GM21786 (cell line): ENCODE measurements around the gene RAD51B.

Source experiments
- ATAC-seq: cut with Tn5 transposase; IDR thresholded peaks from one replicate; pipeline ENCODE4 v1.9.1; 2021; ENCODE audit not compliant: unreplicated experiment

RAD51B gene

DNA sequence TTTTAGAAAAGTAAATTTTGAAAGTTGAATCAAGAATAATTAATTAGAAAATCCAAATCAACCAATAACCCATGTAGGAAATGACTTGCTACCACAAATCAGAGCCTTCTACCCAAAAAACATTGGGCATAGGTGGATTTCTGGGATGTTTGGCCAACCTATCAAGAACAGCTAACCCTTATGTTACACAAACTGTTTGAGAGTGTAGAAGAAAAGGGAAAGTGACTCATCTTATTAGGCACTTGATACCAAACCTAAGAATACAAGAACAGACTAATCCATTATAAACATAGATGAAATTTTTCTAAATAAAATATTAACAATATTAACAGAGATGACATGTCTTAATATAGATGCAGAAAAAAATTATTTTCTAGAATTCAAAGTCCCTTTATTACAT, 712.9 kb downstream of the RAD51B start:
- ATAC-seq: no peak

DNA sequence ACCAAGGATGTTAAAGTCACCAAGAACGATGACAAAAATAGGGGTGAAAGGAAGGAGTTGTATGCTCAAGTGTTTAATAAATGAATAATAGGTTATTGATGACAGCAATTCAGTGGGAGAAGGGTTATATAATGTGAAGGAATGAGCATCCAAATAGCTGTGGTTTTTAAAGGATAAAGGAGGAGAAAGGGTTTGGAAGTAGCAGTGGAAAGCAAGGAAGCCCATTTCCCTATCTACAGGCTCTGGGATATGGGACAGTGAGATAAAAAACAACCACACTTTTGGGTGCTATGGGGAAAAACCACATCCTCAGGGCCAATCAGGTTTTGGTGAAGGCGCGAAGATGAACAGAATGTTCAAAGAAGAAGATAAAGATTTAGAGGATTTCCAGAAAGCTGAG, 714.7 kb downstream of the RAD51B start:
- no peak for ATAC-seq

DNA sequence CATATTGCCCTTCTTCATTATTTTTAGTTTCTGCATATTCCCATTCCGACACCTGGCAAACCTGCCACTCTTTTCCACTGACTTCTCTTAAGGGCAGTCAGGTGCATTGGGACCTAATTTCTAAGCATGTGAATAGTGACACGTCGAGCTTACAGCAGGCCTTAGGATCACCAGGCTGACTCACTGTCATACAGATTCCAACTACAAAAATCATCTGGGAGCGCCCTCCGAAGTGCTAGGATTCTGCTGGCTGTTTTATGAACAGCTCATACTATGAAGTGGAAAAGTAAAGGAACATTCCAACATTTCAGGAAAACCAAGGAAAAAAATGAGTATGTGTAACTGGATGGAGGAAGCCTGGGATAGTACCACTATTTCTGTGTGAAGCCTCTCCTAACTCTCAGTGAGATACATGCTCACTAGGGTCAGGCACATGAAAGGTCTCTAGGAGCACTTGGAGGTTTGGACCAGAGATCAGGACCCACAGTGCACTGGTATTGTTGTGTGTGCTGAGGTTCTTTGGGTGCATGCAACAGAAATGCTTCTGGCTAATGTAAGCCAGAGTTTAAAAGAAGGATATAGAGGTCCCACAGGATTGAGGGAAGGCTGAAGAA, 715.9 kb downstream of the RAD51B start:
- no peak for ATAC-seq

DNA sequence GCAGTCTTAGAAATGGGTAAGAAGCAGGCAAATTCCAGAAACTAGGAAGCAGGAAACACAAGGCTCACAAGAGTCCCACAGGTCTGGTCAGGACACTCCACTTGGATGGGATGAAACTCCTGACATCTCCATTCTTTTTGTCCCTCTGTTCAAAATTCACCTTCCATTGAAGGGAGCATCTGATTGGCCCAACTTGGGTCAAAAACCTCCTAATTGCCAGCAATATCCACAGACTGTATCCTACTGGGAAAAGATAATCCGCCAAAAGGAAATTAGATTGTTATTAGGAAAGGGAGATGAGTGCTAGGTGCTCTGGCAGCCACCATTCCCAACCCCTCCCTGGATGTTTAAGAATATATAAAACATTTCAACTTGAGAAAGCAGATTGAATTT, 716.4 kb downstream of the RAD51B start:
- ATAC-seq: no peak

DNA sequence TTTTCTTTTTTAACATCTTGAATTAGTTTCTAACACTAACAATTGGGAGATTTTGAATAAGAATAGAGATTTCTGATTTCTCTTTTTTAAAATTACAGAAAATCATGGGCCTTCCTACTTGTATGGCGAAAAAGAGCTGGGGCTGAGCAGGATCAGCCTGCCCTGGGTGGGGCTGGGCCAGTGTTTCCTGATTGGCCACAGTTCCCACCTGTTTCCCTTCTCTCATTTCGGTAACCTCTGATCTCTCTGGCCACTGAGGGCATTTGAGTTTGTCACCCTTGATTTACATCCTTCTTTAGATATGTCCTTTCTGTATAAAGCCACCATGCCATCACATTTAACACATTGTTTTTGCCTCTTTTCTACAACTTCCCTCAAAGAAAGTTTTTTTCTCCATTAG, 719.1 kb downstream of the RAD51B start:
- ATAC-seq: no peak

DNA sequence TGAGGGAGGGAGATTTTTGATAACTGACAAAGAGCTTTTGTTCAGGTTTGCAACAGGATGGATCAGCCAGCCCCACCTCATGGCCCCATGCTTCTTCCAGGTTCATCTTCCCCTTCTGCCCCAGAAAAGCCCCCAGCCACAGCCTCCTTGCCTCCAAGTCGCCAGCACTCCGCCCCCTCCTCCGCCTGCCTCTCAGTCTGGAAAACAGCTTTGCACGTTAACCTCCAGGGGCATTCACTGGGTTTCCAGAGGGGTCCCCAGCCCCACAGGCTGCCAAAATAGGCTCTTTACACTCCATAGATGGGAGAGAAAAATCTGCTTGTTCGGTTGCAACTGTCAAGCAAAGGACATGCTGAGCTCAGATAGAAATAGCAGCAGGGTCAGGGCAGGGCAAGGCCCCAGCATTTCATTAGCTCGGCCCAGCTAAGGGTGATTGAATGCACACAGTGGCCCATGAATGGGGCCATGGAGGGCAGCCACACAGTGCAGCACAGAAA, 719.7 kb downstream of the RAD51B start:
- no peak for ATAC-seq

DNA sequence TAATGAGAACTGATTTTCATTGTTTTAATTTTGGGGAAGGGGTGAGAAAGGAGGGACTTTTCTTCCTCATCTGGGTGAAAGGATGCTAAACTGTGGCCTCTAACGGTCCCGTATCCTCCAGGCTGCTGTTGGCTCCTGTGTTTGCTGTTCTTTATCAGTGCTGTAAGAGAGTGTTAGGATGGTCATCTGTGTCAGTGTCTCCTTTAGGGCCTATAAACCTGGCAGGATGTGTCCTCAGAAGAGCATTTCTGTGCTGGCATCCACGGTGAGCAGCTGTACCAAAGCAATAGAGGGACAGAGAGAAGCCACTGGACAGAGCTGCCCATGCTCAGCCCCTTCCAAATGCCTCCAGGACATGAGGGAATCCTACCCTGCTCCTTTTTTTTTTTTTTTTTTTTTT, 720.2 kb downstream of the RAD51B start:
- ATAC-seq: no peak

DNA sequence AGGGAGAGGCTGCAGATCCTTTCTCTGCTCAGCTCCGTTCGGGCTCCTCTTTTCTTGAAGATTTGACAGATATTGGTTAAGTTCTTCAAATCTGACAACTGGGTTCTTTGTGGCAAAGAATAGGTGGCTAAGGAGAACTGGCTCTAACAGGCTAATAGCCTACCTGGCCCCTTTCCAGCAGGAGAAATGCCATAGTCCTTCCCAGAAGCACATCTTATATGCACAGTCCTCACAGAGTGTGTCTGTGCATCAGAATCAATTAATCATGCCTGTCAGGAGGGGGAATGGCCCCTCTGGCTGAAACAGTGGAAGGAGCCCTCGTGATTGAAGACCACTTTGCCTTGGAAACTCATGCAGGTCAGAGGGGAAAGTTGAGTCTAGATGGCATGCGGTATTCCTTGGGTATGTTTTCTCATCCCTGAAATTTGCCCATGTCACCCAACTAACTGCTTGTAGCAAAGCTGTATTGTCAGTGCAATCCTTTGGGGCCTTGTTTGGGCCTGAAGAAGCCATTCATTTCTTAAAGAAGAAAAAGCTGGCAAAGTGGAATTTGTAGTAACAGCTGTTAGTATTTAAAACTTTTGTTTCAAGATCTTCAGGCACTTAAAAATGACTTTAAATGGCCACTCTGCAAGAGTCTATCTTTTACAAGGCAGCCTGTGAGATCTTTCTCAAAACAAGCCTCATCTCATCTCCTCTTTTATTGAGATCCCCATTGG, 721.8 kb downstream of the RAD51B start:
- ATAC-seq: no peak

DNA sequence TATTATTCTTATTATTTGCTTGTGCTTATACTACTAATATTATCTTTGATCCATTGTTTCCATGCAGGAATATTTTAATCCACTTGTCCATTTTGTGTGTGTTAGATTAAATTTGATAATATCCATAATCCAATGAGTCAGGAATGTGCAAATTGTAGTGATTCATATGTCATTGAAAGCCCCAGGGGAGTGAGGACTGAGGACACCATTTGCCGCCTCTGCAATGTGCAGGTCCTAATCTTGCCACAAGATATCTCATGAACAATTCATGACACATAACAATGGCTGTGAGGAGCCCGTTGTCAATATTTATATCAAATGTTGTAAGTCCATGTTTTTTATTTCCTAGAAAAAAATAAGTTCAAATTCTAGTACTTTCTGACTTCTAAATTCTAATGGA, 722.8 kb downstream of the RAD51B start:
- ATAC-seq: no peak

DNA sequence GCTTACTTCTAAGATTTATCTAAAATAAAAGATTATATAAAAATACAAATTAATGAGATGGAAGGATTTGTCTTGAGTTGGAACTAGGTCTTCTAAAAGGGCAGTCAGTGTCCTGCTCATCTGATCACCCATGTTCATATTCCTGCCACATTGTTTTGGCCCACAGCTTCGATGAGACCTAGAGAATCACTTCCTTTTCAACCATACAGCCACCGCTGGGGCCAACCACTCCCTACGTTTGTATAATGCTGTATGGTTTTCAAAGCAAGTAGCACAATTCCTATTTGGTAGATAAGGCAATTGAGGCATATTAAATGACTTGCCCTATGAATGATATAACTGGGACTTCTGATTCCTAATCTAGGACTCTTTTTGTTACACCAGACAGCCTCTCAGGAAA, 723.9 kb downstream of the RAD51B start:
- ATAC-seq: no peak

DNA sequence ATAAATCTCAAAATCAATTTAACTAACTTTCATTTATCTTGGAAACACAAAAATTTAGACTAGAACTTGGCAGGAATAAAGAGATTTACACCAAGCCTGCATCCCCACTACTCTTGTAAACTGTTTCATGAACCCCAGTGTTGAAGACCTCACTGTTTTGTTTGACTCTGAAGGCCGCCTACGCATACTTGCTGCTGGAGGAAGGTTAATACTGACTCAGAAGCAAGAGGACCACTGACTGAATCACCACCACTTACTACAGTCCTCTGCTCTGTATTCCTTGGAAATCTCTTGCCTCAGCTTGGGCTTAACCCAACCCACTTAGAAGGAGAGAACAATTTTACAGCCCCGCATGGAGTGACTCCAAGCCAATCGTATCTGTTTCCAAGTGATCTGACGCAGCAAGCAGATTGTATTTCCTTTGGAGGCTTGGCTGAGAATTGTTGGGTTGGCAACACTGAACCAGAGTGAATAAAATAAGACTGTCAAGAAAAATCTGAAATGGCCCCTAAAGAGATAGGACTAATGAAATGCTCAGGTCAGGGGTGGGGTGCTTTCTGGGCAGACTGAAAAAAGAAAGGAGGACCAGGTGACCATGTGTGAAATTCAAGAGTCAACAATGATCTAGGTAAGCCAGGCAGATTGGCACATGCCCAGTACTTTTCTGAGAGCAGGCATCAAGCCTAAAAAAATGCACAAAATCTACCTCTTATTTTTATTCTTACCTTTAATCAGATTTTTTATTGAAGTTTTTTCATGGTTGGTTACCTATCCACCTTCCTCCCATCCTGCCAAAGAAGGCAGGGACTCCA, 724.7 kb downstream of the RAD51B start:
- no peak for ATAC-seq

DNA sequence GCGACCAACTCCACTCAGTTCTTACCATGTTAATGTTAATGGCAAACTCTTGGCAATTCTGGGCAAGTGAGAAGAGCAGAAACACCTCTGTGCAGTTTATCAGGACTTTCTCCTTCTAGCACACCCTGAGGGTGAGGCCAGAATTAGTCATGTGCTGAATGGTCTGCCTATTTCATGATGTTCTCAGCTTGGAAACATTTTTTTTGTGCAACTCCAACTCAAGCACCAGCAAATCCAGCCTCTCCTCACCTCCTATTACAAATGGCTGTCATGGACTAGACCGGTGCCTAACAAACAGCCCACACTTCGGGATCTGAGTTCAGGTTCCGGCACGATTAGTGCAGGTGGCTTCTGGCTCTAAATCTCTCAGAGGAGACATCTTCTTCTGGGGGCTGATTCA, 727.3 kb downstream of the RAD51B start:
- ATAC-seq: no peak

DNA sequence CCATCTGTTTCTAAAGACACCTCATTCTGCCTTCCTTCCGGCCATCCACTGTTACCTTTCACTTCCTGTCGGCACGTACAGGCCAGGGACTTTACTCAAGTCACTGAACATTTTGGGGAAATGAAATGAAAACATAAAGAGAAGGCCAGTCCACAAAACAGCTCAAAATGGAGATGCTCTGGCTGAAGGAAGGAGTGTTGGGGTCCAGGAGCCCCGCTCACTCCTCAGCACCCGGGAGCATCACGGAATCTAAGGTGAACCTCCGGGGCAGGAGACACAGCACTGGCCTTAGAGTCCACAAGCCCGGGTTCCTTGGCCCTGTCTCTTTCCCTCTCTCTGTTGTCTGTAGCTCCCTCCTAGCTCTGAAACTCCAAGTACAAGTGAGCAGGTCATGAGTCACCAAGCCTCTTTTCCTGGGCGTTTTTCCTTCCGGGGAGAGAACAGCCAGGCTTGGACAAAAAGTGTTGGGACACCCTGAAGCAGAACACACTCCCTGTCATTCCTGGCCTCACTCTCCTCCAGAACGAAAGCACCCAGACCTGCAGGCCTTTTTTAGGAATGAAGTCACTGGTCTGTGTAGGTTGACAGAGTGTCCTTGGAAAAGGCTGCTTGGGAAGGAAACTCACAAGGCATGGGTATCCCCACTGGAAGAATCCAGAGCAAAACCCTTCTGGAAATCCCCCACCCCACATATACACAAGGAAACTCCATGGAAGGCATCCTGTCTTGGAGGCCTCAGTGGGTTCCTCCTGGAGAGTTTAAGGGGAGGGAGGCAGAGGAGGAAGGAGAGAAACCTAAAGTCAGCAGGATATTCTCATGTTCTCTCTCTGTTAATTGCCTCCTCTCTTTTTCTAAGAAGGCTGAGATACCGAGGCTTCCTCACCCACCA, 728.0 kb downstream of the RAD51B start:
- no peak for ATAC-seq

DNA sequence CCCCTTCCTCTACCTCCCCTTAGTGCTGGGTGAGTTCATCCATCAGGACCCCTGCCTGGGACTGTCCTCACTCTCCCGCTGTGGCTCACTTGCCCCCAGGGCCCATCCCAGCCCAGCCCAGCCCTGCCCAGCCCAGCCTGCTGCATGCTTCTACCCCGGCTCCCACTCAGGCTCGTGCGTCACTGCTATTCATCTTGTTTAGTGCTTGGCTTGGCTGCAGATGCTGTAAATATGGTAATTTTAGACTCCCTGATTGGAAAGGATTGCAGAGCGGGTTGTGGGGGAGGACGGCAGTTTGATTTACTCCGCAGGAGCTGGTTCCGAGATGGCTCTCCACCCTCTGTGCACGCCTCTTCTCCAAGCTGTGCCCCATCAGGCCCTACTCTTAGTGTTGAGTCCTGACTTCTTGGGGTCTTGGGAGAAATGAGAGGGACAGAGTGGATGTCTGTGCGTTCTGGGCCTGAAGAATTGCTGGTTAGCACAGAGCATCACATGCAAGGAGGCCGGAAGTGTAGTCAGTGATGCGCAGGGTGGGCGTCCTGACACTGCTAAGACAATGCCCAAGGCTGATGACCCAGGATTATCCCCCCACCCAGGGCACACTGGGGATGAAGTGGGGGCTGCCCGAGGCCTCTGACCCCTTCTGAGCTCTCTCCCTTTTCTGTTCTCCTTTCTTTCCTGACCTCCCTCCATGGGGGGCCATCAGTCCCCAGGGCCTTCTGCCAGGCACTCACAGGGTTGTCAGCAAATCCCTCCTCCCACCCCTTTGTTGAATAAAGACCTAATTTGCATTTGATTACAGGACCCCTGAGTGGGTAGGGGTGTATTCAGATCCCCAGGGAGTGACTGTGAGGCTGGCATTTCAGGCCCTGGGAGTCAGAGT, 728.9 kb downstream of the RAD51B start:
- ATAC-seq: no peak

DNA sequence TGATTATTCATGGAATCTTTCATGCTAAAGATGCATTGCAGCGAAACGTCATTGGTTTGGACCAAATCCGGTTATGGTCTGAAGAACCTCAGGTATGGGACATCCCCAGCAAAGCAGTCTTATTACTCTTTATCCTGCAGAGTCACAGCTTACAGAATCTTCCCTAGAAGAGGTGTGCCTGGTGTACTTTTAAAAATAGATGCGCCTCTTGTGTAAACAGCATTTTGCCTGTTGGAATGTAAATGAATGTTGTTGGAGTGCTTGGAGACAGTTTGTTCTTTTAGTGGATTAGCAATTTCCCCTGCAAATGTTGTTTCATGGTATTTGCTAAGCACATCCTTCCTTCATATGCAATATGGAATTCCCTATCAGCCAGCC, 730.7 kb downstream of the RAD51B start:
- ATAC-seq: no peak

DNA sequence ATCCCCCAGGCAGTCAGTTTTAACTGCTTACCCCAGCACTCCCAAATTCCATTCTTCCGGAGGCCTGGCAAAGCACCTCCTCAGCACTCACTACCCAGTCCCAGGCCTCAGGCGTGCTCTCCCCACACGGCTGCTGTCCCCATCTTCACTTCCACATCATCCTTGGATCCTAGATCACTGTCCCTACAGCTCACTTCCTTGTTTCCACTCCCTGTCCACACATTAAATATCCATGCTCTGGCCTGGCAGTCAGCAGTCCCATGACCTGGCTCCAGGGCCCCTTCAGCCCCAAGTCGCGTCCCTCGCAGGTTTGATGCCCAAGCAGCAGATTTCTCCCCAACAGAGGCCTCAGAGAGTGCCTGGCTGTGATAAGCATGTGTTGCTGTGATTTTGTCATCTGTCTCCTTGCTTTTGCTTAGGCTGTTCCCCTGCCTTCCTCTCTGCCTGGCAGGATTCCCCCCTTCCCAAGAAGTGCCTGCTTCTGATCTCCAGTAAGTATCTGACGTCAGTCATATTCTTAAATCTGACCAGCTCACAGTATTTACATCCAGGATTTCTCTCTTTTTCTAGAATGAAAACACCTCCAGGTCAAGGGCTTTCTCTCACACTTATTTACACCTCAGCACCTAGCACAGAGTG, 731.6 kb downstream of the RAD51B start:
- ATAC-seq: no peak

DNA sequence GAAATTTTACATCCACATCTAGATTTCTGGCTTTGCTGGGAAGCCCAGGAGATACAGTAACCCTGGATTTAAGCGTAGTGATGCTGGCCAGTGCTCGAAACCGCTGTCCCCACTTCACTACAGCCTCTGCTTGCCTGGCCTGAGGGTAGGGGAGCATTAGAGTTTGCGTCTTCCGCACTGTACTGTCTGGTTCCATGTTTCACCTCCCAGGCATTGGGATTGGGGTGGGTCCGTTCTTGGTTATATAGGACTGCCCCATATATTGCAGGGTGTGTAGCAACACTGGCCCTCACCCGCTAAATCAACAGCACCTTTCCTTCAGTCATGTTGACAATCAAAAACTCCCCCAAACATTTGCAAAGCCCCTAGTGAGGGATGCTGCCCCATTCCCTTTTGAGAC, 732.5 kb downstream of the RAD51B start:
- ATAC-seq: no peak

DNA sequence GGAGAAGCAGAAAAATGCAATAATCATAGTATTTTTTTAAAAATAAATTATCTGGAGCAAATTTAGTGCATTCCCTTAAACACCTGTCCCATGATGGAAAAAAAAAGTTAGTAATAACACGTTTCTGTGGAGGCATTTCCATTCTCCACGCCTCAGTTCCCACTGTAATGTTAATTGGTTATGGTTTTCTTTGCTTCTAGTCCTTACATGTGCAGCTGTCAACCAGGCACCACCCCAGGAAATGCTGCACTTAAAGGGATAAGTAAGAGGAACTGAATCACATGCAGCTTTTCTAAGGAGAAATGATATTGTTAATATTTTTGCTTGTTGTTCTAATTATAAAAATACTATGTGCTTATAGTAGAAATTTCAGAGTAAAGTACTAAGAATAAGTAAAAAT, 733.0 kb downstream of the RAD51B start:
- no peak for ATAC-seq

DNA sequence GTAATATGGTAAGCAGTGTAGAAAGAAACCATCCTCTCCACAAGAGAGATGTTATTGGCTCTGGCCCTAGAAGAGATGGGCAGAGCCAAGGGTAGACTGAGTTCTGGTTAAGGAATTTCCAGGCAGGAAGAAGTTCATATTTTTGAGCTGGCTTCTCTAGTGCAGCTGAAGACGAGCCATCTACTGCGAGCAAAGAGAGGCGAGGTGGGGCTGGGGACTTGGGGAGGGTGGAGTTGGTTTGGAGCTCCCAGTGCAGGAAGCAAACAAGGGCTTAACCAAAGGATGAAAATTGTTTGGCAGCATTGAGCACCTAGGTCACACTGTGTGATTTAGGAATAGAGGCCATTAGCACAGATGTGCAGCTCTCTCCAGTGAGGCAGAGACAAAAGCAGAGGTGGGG, 733.7 kb downstream of the RAD51B start:
- ATAC-seq: no peak

DNA sequence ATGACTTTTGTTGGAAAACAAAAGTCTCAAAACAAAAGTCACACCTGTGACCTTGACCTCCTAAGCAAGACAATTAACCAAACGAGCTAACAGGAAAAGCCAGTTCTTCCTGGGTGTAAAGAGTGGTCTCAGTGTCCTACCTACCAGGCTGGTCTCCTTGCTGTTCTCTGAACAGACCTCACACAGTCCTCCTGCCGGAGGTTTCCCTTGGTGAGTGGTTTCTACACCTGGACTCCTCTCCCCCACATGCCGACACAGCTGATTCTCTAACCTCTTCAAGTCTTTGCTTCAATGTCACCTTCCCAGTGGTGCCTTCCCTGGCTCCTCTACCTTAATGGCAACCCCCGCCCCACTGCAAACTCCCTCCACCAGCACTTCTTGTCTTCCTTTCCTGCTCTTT, 734.7 kb downstream of the RAD51B start:
- ATAC-seq: no peak
